HFFc6 (cell line): ENCODE data around the gene MEGF9. TPM values are rescaled to one million over a fixed set of nuclear protein-coding genes. Genes with fewer than 3 reads are reported as not detected.
"Not testable (repeated sequence)": the region's sequence is repeated elsewhere in the genome, so short reads cannot be mapped to it uniquely, and the experiment has no call there.

ENCODE experiments used
- DNase-seq: peaks from one replicate; pipeline ENCODE4 v3.0.0-alpha.2; 2018
- H3K27ac Mint-ChIP-seq: 2 replicates; pipeline ENCODE4 v1.8.0; 2020; ENCODE audit warnings: mild to moderate bottlenecking, mixed read lengths
- H3K27me3 Mint-ChIP-seq: 2 replicates; pipeline ENCODE4 v1.8.0; 2021; ENCODE audit warnings: mild to moderate bottlenecking, moderate library complexity, mixed read lengths; ENCODE audit not compliant: insufficient read depth
- H3K36me3 Mint-ChIP-seq: 2 replicates; pipeline ENCODE4 v1.8.0; 2021; ENCODE audit warnings: low read depth, mixed read lengths
- H3K4me1 Mint-ChIP-seq: 2 replicates; pipeline ENCODE4 v1.8.0; 2020; ENCODE audit warnings: low read depth, mixed read lengths
- H3K4me3 Mint-ChIP-seq: 2 replicates; pipeline ENCODE4 v1.8.0; 2020; ENCODE audit warnings: mild to moderate bottlenecking, moderate library complexity, mixed read lengths
- H3K9me3 Mint-ChIP-seq: 2 replicates; pipeline ENCODE4 v1.8.0; 2020; ENCODE audit warnings: mild to moderate bottlenecking, mixed read lengths
- CTCF ChIP-seq: fragments of 200-600 bp; sonication (generic); IDR thresholded peaks from 2 replicates; pipeline ENCODE4 v1.5.0; 2021; ENCODE audit warnings: antibody characterized with exemption, mild to moderate bottlenecking
- total RNA-seq, 6 experiments: library from RNA; stranded (reverse); fragmentation: NEBNext Ultra II Directional; extraction: Animal tissue kit (Norgen Biotek cat#: 25700); gene quantifications; 2 replicates in 1 of 6; 3 replicates in 5 of 6; pipeline ENCODE4 v1.2.3, GENCODE V29; 2021

MEGF9 gene
- total RNA-seq, 6 experiments from 2014 or later = 5.1 to 9.8 (median 8.8) TPM

- H3K27ac Mint-ChIP-seq = no peak overlapping the region
- no peaks in the 10 kb centered on the region for H3K36me3 Mint-ChIP-seq
- no peaks in the 10 kb centered on the region for H3K27me3 Mint-ChIP-seq
- no peaks in the 10 kb centered on the region for H3K9me3 Mint-ChIP-seq
- DNase-seq = no peak
- no peak overlapping the region for H3K4me3 Mint-ChIP-seq
- no peak for TF ChIP-seq CTCF
- H3K4me1 Mint-ChIP-seq = peaks cover 22% of the 10 kb centered on the region
These were observed 42.3 kb upstream of the MEGF9 start for GRCh38 chr9:120756531-120756930.

DNA sequence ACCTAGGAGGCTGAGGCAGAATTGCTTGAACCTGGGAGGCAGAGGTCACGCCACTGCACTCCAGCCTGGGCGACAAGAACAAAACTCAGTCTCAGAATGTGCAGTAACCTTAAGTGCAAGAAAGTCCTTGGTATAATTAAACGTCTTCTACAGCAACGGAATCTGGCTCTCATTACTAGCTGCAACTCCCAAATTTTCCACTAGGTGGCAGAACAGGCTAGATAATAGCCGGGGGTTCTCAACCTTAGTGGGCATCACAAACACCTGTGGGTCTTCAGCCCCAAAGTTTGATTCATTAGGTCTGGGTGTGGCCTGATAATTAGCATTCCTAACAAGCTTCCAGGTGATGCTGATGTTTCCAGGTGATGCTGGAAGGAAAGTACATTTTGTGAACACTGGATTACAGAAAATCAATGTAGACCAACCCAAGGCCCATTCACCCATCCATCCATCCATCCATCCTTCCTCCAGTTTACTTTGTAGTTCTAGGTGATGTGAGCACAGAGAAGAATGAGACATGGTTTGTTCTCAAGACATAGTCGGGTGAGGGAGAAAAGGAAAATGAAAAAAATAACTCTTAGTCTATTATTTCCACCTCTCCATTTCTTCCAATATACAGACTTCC lies 41.7 kb upstream of the MEGF9 start:
- no peaks in the 10 kb centered on the region for H3K9me3 Mint-ChIP-seq
- peak; percentile 20 for DNase-seq
- H3K36me3 Mint-ChIP-seq = no peaks in the 10 kb centered on the region
- no peaks in the 10 kb centered on the region for H3K27me3 Mint-ChIP-seq
- H3K4me3 Mint-ChIP-seq = no peak overlapping the region
- H3K27ac Mint-ChIP-seq = no peak overlapping the region
- H3K4me1 Mint-ChIP-seq = peaks cover 20% of the 10 kb centered on the region
- peak; percentile 96 for TF ChIP-seq CTCF

DNA sequence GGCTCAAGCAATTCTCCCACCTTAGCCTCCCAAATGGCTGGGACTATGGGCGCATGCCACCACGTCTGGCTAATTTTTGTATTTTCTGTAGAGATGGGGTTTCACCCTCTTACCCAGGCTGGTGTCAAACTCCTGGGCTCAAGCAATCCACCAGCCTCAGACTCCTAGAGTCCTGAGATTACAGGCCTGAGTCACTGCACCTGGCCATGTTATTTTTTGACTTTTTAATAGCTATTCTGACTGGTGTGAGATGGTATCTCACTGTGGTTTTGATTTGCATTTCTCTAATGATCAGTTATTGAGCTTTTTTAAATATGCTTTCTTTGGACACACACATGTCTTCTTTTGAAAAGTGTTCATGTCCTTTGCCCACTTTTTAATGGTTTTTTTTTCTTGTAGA lies 40.8 kb upstream of the MEGF9 start:
- H3K4me3 Mint-ChIP-seq = no peak overlapping the region
- TF ChIP-seq CTCF = no peak
- H3K27me3 Mint-ChIP-seq = no peaks in the 10 kb centered on the region
- H3K9me3 Mint-ChIP-seq = no peaks in the 10 kb centered on the region
- DNase-seq = no peak
- peaks cover 18% of the 10 kb centered on the region for H3K4me1 Mint-ChIP-seq
- no peaks in the 10 kb centered on the region for H3K36me3 Mint-ChIP-seq
- no peak overlapping the region for H3K27ac Mint-ChIP-seq

DNA sequence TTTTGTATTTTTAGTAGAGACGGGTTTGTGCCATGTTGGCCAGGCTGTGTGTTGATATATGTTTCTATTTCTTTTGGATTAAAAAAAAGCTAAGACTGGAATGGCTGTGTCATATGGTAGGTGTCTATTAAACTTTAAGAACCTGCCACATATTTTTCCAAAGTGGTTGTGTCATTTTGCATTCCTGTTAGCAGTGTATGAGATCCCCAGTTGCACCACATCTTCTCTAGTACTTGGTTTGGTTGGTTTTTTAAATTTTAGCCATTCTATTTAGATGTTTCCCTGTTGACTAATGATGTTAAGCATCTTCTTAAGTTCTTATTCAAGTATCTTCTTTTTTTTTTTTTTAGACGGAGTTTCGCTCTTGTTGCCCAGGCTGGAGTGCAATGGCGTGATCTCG lies 36.2 kb upstream of the MEGF9 start:
- Mint-ChIP-seq H3K9me3 (no peaks in the 10 kb centered on the region), H3K4me1 (peaks cover 6% of the 10 kb centered on the region), H3K36me3 (no peaks in the 10 kb centered on the region), H3K27ac (no peak overlapping the region), H3K27me3 (no peaks in the 10 kb centered on the region), H3K4me3 (no peak overlapping the region)
- no peak for TF ChIP-seq CTCF
- peak; percentile 47 for DNase-seq

DNA sequence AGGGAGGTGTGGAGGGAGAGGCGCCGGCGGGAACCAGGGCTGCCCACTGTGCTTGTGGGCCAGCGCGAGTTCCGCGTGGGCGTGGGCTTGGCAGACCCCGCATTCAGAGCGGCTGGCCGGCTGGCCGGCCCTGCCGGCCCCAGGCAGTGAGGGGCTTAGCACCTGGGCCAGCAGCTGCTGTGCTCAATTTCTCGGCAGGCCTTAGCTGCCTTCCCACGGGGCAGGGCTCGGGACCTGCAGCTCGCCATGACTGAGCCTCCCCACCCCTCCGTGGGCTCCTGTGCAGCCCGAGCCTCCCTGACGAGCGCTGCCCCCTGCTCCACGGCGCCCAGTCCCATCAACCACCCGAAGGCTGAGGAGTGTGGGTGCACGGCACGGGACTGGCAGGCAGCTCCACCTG lies 32.1 kb upstream of the MEGF9 start:
- not testable (repeated sequence) for H3K27ac Mint-ChIP-seq, H3K27me3 Mint-ChIP-seq, H3K36me3 Mint-ChIP-seq, H3K4me3 Mint-ChIP-seq, H3K9me3 Mint-ChIP-seq, DNase-seq
- H3K4me1 Mint-ChIP-seq = peaks cover 11% of the 10 kb centered on the region

GRCh38 chr9:120745278-120745677 lies 31.0 kb upstream of the MEGF9 start:
- no peak for DNase-seq
- Mint-ChIP-seq H3K4me1 (peaks cover 7% of the 10 kb centered on the region; the same call in 1 of the 2 replicates), H3K27ac (no peak overlapping the region), H3K36me3 (no peaks in the 10 kb centered on the region), H3K9me3 (no peaks in the 10 kb centered on the region), H3K4me3 (no peak overlapping the region), H3K27me3 (no peaks in the 10 kb centered on the region)
- no peak for TF ChIP-seq CTCF
